ENCODE results near the gene RPL36. TPM values are rescaled to one million over a fixed set of nuclear protein-coding genes. Genes with fewer than 3 reads are reported as not detected.

RPL36 gene
- 634 TPM for total RNA-seq

DNA sequence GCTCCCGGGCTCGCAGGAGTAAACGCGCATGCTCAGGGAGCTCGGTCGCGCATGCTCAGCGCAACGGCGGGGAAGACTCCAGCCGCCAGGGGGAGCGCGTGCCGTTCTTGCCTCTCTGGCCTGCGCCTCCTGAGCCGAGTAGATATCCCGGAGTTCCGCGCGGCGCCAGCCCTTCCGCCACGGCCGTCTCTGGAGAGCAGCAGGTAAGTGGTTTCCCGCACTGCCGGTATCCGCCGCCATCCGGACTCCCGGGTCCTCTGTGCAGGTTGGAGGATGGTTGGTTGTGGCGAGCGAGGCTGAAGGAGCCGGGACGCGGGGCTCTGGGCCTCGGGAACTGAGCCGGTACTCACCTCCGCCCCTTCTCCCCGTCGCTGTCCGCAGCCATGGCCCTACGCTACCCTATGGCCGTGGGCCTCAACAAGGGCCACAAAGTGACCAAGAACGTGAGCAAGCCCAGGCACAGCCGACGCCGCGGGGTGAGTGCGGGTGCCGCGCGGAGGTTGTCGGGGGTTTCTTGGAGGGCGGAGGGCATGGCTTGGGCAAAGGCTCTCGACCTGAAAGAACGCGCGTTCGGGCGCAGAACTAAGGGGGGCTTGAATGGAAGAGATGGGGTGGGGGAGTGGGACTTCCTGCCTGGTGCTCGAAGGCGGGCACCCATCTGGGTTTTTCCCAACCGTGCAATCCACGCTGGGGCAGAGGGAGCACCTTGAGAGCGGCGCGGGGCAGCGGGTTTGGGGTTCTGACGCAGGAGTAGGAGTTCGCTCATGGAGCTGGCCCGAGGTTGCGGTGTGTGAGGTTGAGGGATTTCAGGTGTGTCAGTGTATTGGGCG, at the start of gene RPL36:
Gene RPL36 (plus strand): TSS at position 171 of the 830 bp plus-strand sequence. CDS start 213 bp downstream, at position 384.
- Histone ChIP-seq H3K9ac (ENCODE audit: low read depth in 1 of 3, low read length in 3 of 3) (peak within 1 kb of the TSS; percentile 83 to 91 (median 90)), H3K4me1 (ENCODE audit: control insufficient read depth in 3 of 3, insufficient read depth in 3 of 3, low read length in 3 of 3) (peaks cover 22 to 46% (median 31%) of the 10 kb centered on the region in 3 donors), H3K4me3 (ENCODE audit: low read length in 3 of 3) (peak within 1 kb of the TSS; percentile 80 to 96 (median 93)), H3K36me3 (ENCODE audit: control insufficient read depth in 3 of 3, insufficient read depth in 3 of 3, low read length in 3 of 3) (peaks cover 29 to 34% (median 32%) of the 10 kb centered on the region in 3 donors), H3K9me3 (ENCODE audit: control insufficient read depth in 3 of 3, low read length in 3 of 3) (no peaks in the 10 kb centered on the region), H3K27me3 (ENCODE audit: control insufficient read depth in 3 of 3, insufficient read depth in 3 of 3, low read length in 3 of 3) (no peaks in the 10 kb centered on the region), H3K27ac (ENCODE audit: low read depth, low read length) (peak within 1 kb of the TSS; percentile 89)

DNA sequence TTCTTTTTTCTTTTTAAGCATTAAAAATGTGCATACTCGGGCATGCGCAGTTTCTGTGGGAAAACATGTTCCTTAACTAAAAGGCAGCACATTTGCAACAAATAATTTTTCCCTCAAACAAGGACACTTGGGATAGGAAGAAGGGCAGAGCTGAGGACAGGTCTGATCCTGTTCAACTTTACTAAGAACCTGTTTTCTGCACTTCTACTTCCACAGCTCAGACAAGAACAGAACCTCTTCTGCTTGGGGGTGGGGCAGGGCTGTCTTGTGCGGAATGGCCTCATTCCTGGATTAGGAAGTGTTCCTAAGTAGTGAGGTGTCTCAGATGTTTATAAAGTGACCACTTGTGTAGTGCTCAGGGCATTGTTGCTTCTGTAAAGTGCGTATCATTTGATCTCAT, 48.9 kb upstream of the RPL36 start:
- Histone ChIP-seq H3K9ac (ENCODE audit: low read depth in 1 of 3, low read length in 3 of 3) (no peak overlapping the region), H3K9me3 (ENCODE audit: control insufficient read depth in 3 of 3, low read length in 3 of 3) (no peaks in the 10 kb centered on the region), H3K4me3 (ENCODE audit: low read length in 3 of 3) (no peak overlapping the region), H3K27ac (ENCODE audit: low read depth, low read length) (no peak overlapping the region), H3K36me3 (ENCODE audit: control insufficient read depth in 3 of 3, insufficient read depth in 3 of 3, low read length in 3 of 3) (peaks cover 18 to 37% (median 29%) of the 10 kb centered on the region in 3 donors), H3K4me1 (ENCODE audit: control insufficient read depth in 3 of 3, insufficient read depth in 3 of 3, low read length in 3 of 3) (peaks cover 0 to 2% (median 0%) of the 10 kb centered on the region in 3 donors), H3K27me3 (ENCODE audit: control insufficient read depth in 3 of 3, insufficient read depth in 3 of 3, low read length in 3 of 3) (no peaks in the 10 kb centered on the region)

DNA sequence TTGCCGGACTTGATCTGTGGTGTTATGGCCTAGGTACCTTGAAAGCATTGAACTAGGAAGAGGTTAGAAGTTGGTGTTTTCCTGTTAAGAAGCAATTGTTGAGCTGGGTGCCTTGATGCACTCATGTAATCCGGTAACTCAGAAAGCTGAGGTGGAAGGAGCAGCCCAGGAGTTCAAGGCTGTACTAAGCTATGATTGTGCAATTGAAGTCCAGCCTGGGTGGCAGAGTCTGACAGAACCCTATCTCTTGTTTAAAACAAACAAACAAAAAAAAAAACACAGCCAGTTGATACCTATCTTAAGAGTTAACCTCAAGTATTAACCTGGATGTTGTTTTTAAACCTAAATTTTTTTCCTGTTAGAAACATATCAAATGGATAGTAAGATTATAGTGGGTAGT, 47.9 kb upstream of the RPL36 start:
- Histone ChIP-seq H3K27ac (ENCODE audit: low read depth, low read length) (no peak overlapping the region), H3K36me3 (ENCODE audit: control insufficient read depth in 3 of 3, insufficient read depth in 3 of 3, low read length in 3 of 3) (peaks cover 28 to 47% (median 40%) of the 10 kb centered on the region in 3 donors)

DNA sequence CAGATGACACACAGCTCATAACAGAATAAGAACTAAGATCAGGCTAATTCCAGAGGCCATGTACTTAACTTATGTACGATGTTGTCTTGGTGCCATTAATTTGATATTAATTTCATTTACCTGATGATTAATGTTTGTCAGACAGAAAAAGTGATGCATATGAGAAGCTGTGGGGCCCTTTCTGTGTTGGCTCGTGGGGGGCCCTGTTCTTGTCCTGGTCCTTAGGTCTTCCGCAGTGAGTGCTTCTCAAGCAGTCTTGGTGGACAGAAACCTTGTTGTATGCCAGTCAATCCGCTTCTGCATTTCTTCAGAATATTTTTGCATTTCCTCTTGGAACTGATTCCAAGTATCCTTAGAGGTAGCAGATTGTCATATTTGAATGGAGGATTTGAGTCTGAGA, 47.0 kb upstream of the RPL36 start:
- no peak overlapping the region for H3K9ac ChIP-seq (ENCODE audit: low read depth in 1 of 3, low read length in 3 of 3)
- H3K9me3 ChIP-seq (ENCODE audit: control insufficient read depth in 3 of 3, low read length in 3 of 3) = no peaks in the 10 kb centered on the region
- peaks cover 0 to 2% (median 0%) of the 10 kb centered on the region in 3 donors for H3K4me1 ChIP-seq (ENCODE audit: control insufficient read depth in 3 of 3, insufficient read depth in 3 of 3, low read length in 3 of 3)
- H3K27me3 ChIP-seq (ENCODE audit: control insufficient read depth in 3 of 3, insufficient read depth in 3 of 3, low read length in 3 of 3) = no peaks in the 10 kb centered on the region
- peaks cover 33 to 53% (median 45%) of the 10 kb centered on the region in 3 donors for H3K36me3 ChIP-seq (ENCODE audit: control insufficient read depth in 3 of 3, insufficient read depth in 3 of 3, low read length in 3 of 3)
- no peak overlapping the region for H3K4me3 ChIP-seq (ENCODE audit: low read length in 3 of 3)
- no peak overlapping the region for H3K27ac ChIP-seq (ENCODE audit: low read depth, low read length)

More for the DNA sequence above, 47.9 kb upstream of the RPL36 start:
- H3K4me1 ChIP-seq (ENCODE audit: control insufficient read depth in 3 of 3, insufficient read depth in 3 of 3, low read length in 3 of 3) = peaks cover 0 to 2% (median 0%) of the 10 kb centered on the region in 3 donors
- H3K27me3 ChIP-seq (ENCODE audit: control insufficient read depth in 3 of 3, insufficient read depth in 3 of 3, low read length in 3 of 3) = no peaks in the 10 kb centered on the region
- H3K9ac ChIP-seq (ENCODE audit: low read depth in 1 of 3, low read length in 3 of 3) = no peak overlapping the region
- no peaks in the 10 kb centered on the region for H3K9me3 ChIP-seq (ENCODE audit: control insufficient read depth in 3 of 3, low read length in 3 of 3)
- H3K4me3 ChIP-seq (ENCODE audit: low read length in 3 of 3) = no peak overlapping the region

DNA sequence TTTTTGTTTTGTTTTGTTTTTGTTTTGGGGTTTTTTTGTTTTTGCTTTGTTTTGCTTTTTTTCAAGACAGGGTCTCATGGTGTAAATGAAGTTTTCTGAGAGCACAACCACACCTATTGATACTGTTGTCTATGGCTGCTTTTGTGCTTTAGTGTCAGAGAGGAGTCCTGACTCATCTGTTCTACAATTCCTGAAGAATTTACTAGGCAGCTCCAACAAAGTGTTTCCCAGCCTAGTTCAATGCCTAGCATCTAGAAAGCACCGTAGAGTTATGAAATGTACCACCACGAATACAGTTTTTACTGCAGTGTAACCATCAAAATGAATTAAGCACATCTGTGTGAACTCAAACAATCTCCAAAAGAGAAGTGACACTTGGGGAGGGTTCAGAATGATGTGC, 46.1 kb upstream of the RPL36 start:
- Histone ChIP-seq H3K9ac (ENCODE audit: low read depth in 1 of 3, low read length in 3 of 3) (no peak overlapping the region), H3K9me3 (ENCODE audit: control insufficient read depth in 3 of 3, low read length in 3 of 3) (no peaks in the 10 kb centered on the region), H3K4me3 (ENCODE audit: low read length in 3 of 3) (no peak overlapping the region), H3K27ac (ENCODE audit: low read depth, low read length) (no peak overlapping the region), H3K36me3 (ENCODE audit: control insufficient read depth in 3 of 3, insufficient read depth in 3 of 3, low read length in 3 of 3) (peaks cover 35 to 59% (median 51%) of the 10 kb centered on the region in 3 donors), H3K27me3 (ENCODE audit: control insufficient read depth in 3 of 3, insufficient read depth in 3 of 3, low read length in 3 of 3) (no peaks in the 10 kb centered on the region), H3K4me1 (ENCODE audit: control insufficient read depth in 3 of 3, insufficient read depth in 3 of 3, low read length in 3 of 3) (no peaks in the 10 kb centered on the region)

DNA sequence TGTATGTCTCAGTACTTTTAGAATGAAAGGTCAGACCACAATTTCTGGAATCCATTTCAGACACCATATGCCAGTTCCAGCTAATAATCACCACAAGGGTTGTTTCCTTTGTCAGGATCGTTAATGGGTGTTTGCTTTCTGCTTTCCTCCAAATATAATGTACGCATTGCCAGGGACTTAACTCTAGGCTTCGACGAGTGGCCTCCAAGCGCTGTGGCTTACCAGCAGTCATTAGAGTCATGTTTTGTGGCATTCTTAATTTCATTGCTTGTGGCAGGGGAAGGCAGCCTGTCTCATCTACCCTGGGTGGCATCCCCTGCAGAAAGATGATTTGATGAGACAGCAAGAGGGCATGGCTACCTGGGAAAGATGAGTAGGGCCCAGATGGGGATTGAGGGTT, 44.7 kb upstream of the RPL36 start:
- no peak overlapping the region for H3K9ac ChIP-seq (ENCODE audit: low read depth in 1 of 3, low read length in 3 of 3)
- H3K4me1 ChIP-seq (ENCODE audit: control insufficient read depth in 3 of 3, insufficient read depth in 3 of 3, low read length in 3 of 3) = no peaks in the 10 kb centered on the region
- H3K27ac ChIP-seq (ENCODE audit: low read depth, low read length) = no peak overlapping the region
- no peak overlapping the region for H3K4me3 ChIP-seq (ENCODE audit: low read length in 3 of 3)
- no peaks in the 10 kb centered on the region for H3K9me3 ChIP-seq (ENCODE audit: control insufficient read depth in 3 of 3, low read length in 3 of 3)
- H3K36me3 ChIP-seq (ENCODE audit: control insufficient read depth in 3 of 3, insufficient read depth in 3 of 3, low read length in 3 of 3) = peaks cover 43 to 66% (median 58%) of the 10 kb centered on the region in 3 donors
- H3K27me3 ChIP-seq (ENCODE audit: control insufficient read depth in 3 of 3, insufficient read depth in 3 of 3, low read length in 3 of 3) = no peaks in the 10 kb centered on the region

DNA sequence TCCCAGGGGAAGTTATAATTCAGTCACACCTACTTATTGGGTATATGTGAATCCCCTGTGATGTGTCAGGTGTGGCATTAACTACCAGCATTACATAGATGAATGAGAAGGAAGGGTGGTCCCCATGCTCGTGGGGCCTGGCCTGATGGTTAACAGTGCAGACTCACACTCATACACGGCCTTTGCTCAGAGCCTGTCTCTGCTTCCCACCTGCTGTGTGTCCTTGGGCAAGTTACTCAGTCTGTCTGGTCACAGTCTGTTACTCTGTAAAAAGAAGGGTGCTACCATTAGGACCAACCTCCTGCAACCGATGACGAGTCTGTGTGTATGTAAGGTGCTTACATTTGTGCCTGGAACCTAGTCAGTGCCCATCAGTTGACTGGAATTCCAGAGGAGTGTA, 43.4 kb upstream of the RPL36 start:
- peaks cover 53 to 74% (median 67%) of the 10 kb centered on the region in 3 donors for H3K36me3 ChIP-seq (ENCODE audit: control insufficient read depth in 3 of 3, insufficient read depth in 3 of 3, low read length in 3 of 3)
- no peaks in the 10 kb centered on the region for H3K4me1 ChIP-seq (ENCODE audit: control insufficient read depth in 3 of 3, insufficient read depth in 3 of 3, low read length in 3 of 3)
- H3K4me3 ChIP-seq (ENCODE audit: low read length in 3 of 3) = no peak overlapping the region
- H3K9ac ChIP-seq (ENCODE audit: low read depth in 1 of 3, low read length in 3 of 3) = no peak overlapping the region
- H3K27me3 ChIP-seq (ENCODE audit: control insufficient read depth in 3 of 3, insufficient read depth in 3 of 3, low read length in 3 of 3) = no peaks in the 10 kb centered on the region
- H3K9me3 ChIP-seq (ENCODE audit: control insufficient read depth in 3 of 3, low read length in 3 of 3) = no peaks in the 10 kb centered on the region
- H3K27ac ChIP-seq (ENCODE audit: low read depth, low read length) = no peak overlapping the region

DNA sequence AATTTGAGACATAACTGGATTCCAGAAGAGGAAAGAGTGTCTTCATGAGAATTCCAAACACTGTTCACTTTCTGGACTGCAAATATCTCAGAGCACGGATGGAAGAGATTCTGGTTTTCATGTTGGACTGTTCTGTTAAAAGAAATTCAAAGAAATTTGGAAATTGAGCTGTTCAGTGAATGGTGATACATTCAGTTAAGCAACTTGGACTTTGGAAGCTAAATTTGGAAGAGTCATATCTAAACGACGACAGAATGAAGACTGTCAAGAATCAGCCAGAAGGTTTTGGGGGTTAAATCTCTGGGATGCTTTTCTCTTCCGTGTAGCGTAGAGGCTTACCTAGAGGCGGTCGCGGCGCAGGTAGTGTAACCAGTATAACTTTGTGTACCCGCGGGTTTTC, 41.6 kb upstream of the RPL36 start:
- Histone ChIP-seq H3K9ac (ENCODE audit: low read depth in 1 of 3, low read length in 3 of 3) (no peak overlapping the region), H3K36me3 (ENCODE audit: control insufficient read depth in 3 of 3, insufficient read depth in 3 of 3, low read length in 3 of 3) (peaks cover 61 to 75% (median 68%) of the 10 kb centered on the region in 3 donors), H3K27me3 (ENCODE audit: control insufficient read depth in 3 of 3, insufficient read depth in 3 of 3, low read length in 3 of 3) (no peaks in the 10 kb centered on the region), H3K9me3 (ENCODE audit: control insufficient read depth in 3 of 3, low read length in 3 of 3) (no peaks in the 10 kb centered on the region), H3K4me3 (ENCODE audit: low read length in 3 of 3) (no peak overlapping the region), H3K27ac (ENCODE audit: low read depth, low read length) (no peak overlapping the region), H3K4me1 (ENCODE audit: control insufficient read depth in 3 of 3, insufficient read depth in 3 of 3, low read length in 3 of 3) (no peaks in the 10 kb centered on the region)

DNA sequence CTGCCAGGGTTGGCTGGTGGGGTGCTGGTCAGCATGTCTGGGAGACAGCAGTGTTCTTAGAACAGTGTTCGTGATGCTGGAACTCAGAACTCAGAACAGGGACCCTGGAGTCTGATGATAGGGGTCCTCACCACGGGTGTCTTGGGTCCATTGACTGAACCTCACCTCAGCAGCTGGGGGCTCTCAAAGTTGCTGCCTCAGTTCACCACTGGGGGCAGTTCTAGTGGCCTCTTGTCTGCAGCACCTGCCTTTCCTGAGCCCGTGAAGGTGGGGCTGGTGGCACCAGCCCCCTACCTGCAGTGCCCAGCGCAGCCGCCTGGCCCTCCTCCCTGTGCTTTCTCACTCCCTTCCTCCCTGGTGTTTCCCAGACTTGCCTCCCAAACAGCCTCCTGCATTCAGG, 38.7 kb upstream of the RPL36 start:
- Histone ChIP-seq H3K9me3 (ENCODE audit: control insufficient read depth in 3 of 3, low read length in 3 of 3) (no peaks in the 10 kb centered on the region), H3K9ac (ENCODE audit: low read depth in 1 of 3, low read length in 3 of 3) (no peak overlapping the region), H3K4me1 (ENCODE audit: control insufficient read depth in 3 of 3, insufficient read depth in 3 of 3, low read length in 3 of 3) (no peaks in the 10 kb centered on the region), H3K27ac (ENCODE audit: low read depth, low read length) (no peak overlapping the region), H3K36me3 (ENCODE audit: control insufficient read depth in 3 of 3, insufficient read depth in 3 of 3, low read length in 3 of 3) (peaks cover 73 to 82% (median 78%) of the 10 kb centered on the region in 3 donors), H3K4me3 (ENCODE audit: low read length in 3 of 3) (no peak overlapping the region), H3K27me3 (ENCODE audit: control insufficient read depth in 3 of 3, insufficient read depth in 3 of 3, low read length in 3 of 3) (no peaks in the 10 kb centered on the region)

DNA sequence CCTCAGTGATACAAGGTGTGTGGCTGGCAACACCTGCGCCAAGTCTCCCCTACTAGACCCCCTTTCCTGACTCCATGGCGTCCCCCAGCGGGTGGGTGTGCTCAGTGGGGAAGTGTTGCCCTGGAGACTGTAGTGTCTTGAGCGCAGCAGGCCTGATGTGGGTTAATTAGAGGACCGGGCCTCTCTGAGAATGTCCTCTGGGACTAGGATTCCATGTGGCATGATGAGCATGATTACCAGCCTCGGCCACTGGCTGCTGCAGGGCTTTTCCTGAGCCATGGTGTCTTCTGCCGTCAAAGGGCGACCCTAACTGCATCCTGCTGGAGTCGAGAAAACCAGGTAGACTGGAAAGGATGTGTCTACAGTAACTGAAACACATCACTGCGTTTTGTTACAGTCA, 37.8 kb upstream of the RPL36 start:
- no peaks in the 10 kb centered on the region for H3K9me3 ChIP-seq (ENCODE audit: control insufficient read depth in 3 of 3, low read length in 3 of 3)
- H3K9ac ChIP-seq (ENCODE audit: low read depth in 1 of 3, low read length in 3 of 3) = no peak overlapping the region
- H3K36me3 ChIP-seq (ENCODE audit: control insufficient read depth in 3 of 3, insufficient read depth in 3 of 3, low read length in 3 of 3) = peaks cover 68 to 77% (median 73%) of the 10 kb centered on the region in 3 donors
- H3K27me3 ChIP-seq (ENCODE audit: control insufficient read depth in 3 of 3, insufficient read depth in 3 of 3, low read length in 3 of 3) = no peaks in the 10 kb centered on the region
- H3K4me3 ChIP-seq (ENCODE audit: low read length in 3 of 3) = no peak overlapping the region
- H3K4me1 ChIP-seq (ENCODE audit: control insufficient read depth in 3 of 3, insufficient read depth in 3 of 3, low read length in 3 of 3) = no peaks in the 10 kb centered on the region
- no peak overlapping the region for H3K27ac ChIP-seq (ENCODE audit: low read depth, low read length)
